GM19324 (cell line): ENCODE data around the gene MCF2L.
A peak's percentile ranks its signal among the peaks of the same experiment; 100 is the strongest.
"Not testable (repeated sequence)": the region's sequence is repeated elsewhere in the genome, so short reads cannot be mapped to it uniquely, and the experiment has no call there.

Experiments
- ATAC-seq: cut with Tn5 transposase; IDR thresholded peaks from one replicate; pipeline ENCODE4 v1.9.1; 2021; ENCODE audit warnings: mild to moderate bottlenecking, moderate library complexity; ENCODE audit not compliant: unreplicated experiment, low FRiP score

Gene MCF2L

DNA sequence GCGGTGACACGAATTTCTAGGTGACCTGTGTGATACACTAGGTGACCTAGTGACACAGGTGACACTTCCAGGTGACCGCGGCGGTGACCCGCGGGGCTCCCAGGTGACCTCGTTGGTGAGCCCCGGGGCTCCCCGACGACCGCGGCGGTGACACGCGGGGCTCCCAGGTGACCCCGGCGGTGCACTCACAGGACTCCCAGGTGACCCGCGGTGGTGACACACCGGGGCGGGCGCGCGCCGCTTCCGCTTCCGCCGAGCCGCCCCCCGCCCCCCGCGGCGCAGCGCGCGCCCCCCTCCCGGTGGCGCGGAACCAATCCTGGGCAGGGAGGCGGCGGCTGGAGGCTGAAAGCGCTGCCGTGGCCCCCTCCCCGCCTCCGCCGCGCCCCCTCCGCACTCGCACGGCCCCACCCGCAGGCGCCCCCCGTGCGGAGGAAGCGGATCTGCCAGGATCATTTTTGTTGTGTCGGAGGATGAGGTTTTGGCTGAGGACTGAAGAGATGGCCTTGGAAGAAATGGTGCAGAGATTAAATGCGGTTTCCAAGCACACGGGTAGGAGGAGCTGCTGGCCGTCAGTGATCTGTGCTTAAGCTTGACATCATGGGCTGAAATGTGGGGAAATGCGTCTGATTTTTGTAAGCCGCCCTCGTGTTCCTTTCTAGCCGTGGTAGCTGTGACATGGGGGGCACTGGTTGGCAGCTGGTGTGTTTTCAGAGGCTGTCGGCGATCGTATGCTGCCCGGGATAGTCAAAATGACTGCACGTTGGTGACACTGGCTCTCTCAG, at the start of gene MCF2L:
Gene MCF2L (plus strand): TSS at position 305 of the 782 bp plus-strand sequence. CDS start 166 bp downstream, at position 471.
- no peak for ATAC-seq

DNA sequence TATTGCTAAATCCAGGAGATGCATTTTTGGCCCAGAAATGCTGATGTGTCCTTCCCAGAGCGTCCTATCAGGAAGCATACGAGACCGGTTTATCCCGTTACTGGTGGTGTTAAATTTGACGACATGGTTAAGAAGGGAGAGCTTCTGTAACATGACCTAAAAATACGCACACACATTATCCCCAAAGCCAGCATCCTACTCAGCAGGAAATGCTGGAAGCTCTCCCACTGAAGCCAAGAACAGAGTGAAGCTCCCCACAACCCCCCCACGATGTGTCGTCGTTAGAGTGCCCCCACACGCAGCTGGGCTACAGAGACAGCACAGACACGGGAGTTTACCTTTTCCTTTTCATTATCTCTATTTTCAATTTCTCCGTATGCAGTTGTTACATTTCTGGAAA, 45.1 kb upstream of the MCF2L start:
- ATAC-seq = no peak

GRCh38 chr13:112924365-112924764, 44.6 kb upstream of the MCF2L start:
- ATAC-seq = no peak

GRCh38 chr13:112926003-112926402, 43.0 kb upstream of the MCF2L start:
- no peak for ATAC-seq

GRCh38 chr13:112926993-112927392, 42.0 kb upstream of the MCF2L start:
- no peak for ATAC-seq

- no peak for ATAC-seq
These were observed 40.7 kb upstream of the MCF2L start for GRCh38 chr13:112928020-112928971.

- ATAC-seq = no peak
These were observed 39.8 kb upstream of the MCF2L start for GRCh38 chr13:112928972-112929782.

GRCh38 chr13:112929783-112930055, 39.3 kb upstream of the MCF2L start:
- no peak for ATAC-seq

DNA sequence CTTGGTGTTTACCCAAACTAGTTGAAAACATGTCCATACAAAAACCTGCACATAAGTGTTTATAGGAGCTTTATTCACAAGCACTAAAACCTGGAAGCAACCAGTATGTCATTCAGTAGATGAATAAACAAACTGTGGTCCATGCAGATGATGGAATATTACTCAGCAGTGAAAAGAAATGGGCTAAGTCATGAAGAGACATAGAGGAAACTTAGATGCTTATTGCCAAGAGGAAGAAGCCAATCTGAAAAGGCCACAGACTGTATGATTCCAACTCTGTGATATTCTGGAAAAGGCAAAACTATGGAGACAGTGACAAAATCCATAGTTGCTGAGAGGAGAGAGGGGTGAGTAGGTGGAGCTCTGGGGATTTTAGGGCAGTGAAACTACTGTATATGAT, 38.8 kb upstream of the MCF2L start:
- ATAC-seq = no peak

GRCh38 chr13:112931028-112931934, 37.7 kb upstream of the MCF2L start:
- no peak for ATAC-seq

DNA sequence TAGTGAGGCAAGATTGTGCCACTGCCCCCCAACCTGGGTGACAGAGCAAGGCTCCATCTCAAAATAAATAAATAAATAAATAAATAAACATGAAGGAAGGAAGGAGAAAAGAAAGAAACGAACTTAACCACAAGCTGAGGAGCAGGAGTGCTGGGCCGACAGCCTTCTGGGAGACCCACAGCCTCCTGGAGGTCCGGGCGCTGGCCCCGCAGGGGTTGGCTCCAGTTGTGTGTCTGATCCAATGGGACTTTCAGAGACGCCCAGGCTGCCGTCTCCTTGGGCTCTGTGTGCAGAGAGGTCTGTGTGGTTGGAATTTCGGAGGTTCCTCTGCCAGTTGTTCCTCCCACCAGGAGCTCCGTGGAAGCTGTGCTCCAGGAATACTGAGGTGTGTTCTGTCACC, 36.0 kb upstream of the MCF2L start:
- ATAC-seq = no peak

GRCh38 chr13:112933649-112934048, 35.4 kb upstream of the MCF2L start:
- ATAC-seq = no peak

GRCh38 chr13:112934078-112934477, 34.9 kb upstream of the MCF2L start:
- ATAC-seq = no peak

- ATAC-seq = no peak
These were observed 30.3 kb upstream of the MCF2L start for GRCh38 chr13:112938680-112939079.

GRCh38 chr13:112940236-112940635, 28.8 kb upstream of the MCF2L start:
- ATAC-seq = no peak

DNA sequence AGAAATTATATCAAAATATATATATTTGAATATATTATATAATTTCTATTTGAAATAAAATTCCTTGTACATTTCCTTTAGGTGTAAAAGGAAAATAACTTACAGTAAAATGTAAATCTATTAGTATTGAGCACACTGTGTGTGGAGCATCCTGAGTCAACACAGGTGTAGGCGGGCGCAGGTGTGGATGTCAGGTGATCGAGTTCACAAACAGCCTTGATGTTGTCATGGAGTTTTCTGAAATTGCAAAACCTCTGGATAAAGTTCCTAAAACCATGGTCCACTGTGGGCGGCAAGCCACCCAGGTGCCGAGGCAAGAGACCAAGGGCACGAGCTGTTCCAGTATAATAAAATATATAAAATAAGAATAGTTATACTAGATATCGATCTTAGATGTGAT, 27.7 kb upstream of the MCF2L start:
- ATAC-seq = no peak

DNA sequence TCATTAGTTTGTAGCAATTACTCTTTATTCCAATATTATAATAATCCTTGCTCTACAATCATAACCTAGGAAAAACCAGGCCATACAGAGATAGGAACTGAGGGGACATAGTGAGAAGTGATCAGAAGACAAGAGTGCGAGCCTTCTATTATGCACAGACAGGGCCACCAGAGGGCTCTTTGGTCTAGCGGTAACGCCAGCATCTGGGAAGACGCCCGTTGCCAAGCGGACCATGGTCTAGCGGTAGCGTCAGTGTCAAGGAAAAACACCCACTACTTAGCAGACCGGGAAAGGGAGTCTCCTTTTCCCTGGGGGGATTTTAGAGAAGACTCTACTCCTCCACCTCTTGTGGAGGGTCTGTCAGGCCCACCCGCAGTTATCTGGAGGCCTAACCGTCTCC, 27.2 kb upstream of the MCF2L start:
- not testable (repeated sequence) for ATAC-seq

- peak; percentile 92 for ATAC-seq
These were observed 26.2 kb upstream of the MCF2L start for GRCh38 chr13:112942689-112943308.

DNA sequence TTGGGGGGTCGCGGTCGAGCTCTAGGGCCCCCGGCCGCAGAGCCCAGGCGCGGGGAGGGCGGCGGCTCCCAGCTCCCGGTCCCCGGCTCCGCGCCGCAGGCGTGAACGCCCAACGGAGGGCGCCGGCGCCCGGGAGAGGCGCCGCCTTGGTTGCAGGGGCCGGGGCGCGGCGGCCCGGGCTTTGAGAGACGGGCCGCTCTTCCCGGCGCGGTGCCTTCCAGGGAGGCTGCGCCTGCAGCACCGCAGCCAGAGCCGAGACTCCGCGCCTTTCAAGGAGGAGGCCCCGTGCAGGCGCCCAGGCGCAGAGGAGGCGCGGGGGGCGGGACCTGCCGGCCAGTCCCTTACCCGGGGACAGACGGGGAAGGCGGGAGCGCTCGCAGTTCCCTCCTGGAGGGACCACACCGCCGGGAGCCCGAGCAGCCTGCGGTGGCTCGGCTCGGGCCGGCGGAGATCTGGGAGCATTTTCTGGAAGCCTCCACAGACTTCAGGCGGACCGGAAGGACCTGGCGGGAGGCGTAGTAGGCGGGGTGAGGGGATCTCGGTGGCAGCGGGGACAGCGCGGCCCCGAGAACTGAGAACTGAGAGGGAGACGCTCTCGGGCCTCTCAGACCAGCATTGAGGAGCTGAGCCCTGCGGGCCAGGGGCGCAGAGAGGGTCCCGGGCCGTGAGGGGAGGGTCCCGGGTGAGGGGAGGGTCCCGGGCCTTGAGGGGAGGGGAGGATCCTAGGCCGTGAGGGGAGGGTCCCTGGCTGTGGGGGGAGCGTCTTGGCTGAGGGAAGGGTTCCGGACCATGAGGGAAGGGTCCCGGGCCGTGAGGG, 25.5 kb upstream of the MCF2L start:
- peak; percentile 39 for ATAC-seq
